ENCODE measurements around the gene RYR3.
"Not testable (repeated sequence)": the region's sequence is repeated elsewhere in the genome, so short reads cannot be mapped to it uniquely, and the experiment has no call there.

Gene RYR3

DNA sequence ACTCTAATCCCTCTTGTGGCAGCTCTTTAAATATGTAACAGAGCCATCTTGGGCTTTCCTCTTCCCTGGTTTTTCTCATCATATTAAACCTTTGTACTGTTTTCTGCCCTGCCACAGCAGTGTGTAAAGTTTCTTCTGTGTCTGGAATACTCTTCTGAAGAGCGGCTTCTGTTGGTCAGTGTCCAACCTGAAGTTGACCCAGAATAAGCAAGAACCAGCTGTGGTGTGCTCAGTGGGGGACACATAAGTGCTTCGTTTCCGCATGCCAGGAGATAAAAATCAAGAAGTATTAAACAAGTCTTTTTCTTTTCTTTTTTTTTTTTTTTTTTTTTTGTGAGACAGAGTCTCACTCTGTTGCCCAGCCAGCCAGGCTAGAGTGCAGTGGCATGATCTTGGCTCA is 484.3 kb downstream of the RYR3 start:
- no peak for DNase-seq

DNA sequence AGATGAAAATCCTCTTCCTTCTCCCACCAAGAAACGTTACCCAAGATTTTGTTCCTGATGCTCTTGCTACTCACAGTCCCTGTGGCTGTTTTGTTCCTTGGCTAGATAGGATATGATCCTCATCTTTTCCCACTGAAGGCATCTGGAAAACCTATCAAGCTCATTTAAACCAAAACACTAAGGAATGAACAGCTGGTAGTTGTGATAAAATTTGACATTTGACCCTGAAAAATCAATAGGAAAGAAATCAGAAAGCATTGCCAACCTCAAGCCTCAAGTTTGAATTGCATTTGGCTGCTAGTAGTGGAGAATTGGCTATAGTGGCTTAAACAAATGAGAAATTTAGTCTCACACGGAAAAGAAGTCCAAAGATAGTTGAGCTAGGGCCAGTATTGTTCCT is 486.9 kb downstream of the RYR3 start:
- no peak for DNase-seq

DNA sequence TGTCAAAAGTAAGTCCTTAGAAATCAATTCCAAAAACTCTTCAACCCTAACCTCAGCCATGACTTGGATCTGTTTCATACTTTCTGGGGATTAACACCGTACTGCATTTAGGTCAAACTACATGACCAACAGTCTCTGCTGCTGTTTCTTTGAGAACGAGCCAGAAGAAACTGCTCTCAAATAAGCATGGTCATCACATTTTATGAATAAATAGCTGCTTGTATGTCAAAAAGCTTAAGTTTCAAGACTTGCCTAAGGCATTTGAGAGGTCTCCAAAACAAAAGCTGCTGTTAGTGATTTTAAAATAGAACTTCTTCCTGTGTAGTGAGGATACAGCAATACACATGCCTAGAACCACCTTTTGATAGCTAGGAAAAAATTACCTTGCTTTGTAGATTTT is 491.2 kb downstream of the RYR3 start:
- DNase-seq: no peak

DNA sequence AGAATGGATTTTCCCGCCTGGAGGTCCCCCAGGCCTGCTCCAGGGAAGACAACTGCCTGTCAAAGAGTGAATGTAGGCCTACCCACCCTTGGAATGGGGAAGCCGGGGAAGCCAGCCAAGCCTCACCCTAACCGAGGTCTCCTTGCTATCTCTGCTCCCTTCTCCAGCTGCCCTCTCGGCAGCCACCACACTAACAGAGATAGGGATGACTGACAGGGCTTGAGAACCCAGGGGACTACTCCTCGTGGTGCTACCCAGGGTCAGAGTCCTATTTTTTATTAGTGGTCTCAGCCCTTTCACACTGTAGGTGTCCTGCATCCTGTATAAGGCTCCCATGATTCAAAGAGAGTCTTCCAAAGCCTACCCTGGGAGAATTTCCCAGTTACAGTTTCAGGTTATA is 496.9 kb downstream of the RYR3 start:
- no peak for DNase-seq

GRCh38 chr15:33808720-33809457 is 498.1 kb downstream of the RYR3 start:
- DNase-seq: no peak

- no peak for DNase-seq
Observed at GRCh38 chr15:33810073-33810595, 499.4 kb downstream of the RYR3 start.

DNA sequence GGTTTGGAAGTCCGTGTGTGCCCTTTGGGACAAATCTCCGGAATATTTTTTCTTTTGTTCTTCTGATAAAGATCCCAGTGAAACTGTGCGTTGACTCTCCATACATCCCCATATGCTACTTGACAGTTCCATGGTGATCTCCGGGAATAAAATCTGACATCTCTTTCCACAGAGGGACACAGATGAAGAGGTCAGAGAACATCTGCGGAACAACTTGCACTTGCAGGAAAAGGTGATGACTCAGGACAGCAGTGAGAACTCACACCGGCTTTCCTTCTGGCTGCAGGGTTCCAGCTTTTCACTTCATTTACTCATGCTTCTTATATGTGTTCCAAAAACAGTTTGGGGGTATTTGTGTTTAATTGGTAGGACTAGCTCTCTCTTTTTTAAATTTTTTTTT is 500.0 kb downstream of the RYR3 start:
- DNase-seq: no peak

DNA sequence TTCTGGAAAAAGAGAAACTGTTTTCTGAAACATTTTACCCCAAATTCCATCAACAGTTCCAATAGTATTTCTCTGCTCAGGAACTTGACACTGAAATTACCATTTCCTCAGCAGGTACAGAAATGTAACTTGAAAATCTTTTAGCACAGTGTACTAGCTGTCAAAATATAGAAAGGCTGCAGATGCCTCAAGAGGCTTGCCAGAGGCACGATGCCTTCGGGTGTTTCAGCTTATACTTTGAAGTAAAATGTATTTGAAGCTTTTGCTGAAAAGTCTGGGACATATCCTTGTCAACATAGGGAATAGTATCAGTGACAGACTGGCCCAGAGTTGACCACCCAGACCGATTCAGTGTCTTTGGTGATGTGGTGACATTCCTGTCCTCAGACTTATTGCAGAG is 503.1 kb downstream of the RYR3 start:
- no peak for DNase-seq

DNA sequence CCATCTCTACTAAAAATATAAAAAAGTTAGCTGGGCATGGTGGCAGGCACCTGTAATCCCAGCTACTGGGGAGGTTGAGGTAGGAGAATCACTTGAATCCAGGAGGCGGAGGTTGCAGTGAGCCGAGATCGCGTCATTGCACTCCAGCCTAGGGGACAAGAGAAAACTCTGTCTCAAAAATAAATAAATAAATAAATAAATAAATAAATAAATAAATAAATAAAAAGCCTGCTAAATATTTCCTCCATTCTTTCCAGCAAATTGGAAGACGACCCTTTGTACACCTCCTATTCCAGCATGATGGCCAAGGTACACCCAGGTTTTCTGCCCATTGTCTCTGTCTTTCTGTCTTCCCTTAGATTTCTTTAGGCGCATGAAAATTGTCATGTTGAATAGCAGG is 508.7 kb downstream of the RYR3 start:
- not testable (repeated sequence) for DNase-seq

- no peak for DNase-seq
Observed at GRCh38 chr15:33822479-33822878, 511.7 kb downstream of the RYR3 start.

- DNase-seq: no peak
Observed at GRCh38 chr15:33823119-33823518, 512.4 kb downstream of the RYR3 start.

DNA sequence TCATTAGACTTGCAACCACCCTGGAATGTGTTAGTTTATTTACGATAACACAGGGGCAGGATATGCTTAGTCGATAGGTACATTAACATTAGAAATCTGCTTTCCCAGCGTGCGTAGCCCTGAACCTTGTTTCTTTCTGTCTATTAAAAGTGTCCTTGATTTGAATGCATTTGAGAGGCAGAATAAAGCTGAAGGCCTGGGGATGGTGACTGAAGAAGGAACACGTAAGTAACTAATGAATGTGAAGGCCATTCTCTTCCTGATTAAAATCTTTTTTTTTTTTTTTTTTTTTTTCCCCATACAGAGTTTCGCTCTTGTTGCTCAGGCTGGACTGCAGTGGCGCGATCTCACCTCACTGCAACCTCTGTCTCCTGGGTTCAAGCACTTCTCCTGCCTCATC is 514.7 kb downstream of the RYR3 start:
- DNase-seq: no peak

GRCh38 chr15:33826201-33826600 is 515.4 kb downstream of the RYR3 start:
- DNase-seq: no peak

- no peak for DNase-seq
Observed at GRCh38 chr15:33830351-33830750, 519.6 kb downstream of the RYR3 start.

DNA sequence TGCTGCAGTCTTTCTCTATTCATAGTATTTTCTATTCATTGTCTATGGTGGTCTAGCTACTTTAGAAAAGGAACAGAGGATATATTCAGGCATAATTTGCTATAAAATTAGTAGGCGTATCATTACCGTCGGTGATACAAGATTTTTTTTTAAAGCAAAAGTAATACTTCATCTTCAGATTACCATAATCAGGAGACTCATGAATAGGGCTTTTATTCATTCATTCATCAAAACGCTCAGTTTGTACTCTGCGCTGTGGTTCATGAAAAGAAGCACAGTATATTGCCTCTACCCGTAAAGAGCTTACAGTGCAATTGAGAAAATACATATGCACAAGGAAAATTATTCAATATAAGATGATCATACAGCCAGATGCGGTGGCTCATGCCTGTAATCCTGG is 520.9 kb downstream of the RYR3 start:
- DNase-seq: no peak

DNA sequence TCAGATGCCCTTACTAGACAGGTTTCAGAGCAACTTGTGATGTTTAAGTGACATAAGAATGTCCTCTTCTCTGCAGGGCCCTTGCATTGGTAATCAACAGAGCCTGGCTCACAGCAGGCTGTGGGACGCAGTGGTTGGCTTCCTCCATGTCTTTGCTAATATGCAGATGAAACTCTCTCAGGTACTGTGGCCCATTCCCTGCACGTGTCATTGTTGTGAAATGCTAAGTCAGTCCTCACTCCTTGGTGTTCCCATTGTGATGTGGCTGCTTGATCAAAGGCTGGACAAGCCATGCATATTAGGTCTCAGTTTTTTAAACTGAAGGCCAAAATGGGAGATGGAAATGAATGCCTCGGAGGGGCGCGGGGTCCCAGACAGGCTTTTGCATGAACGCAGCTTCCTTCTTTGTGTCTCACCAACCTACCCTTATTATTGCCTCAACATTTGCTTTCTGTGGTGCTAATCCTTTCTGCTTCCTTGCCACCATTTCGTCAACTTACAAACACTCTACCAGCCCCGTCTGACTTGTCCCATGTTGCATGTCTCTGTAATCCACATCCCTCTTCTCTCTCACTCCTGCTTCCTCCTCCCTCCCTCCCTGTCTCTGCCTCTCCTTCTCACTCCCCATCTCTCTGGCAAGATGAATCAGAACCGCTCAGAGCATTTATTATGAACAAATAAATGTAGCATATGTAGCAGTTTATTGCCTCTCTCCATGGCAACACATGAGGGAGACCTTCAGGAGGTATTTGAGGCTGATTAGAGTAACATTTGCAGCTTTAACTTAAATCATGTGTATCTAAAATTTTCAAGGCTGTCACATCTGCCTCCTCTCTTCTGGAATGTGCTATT is 524.4 kb downstream of the RYR3 start:
- no peak for DNase-seq

GRCh38 chr15:33837294-33837693 is 526.5 kb downstream of the RYR3 start:
- no peak for DNase-seq

DNA sequence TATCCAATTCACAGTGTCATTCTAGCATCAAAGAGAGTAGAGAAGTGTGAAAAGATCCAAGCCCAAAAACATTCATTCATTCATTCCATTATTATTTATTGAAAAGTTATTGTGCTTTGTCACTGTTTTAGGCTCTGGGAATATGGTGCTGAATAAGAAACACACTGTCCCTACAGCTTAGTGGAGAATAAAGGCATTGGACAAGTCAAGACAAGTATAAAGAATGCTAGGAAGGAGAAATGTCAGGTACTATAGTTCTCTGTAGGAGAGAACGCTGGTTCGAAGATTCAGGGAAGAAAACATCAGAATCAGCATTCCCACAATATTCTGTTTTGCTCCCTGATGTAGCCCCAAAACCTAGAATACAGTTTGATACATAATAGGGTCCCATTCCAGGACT is 528.8 kb downstream of the RYR3 start:
- DNase-seq: no peak

- no peak for DNase-seq
Observed at GRCh38 chr15:33840615-33841014, 529.8 kb downstream of the RYR3 start.

GRCh38 chr15:33844186-33844585 is 533.4 kb downstream of the RYR3 start:
- no peak for DNase-seq

- DNase-seq: no peak
Observed at GRCh38 chr15:33844597-33844996, 533.8 kb downstream of the RYR3 start.

DNA sequence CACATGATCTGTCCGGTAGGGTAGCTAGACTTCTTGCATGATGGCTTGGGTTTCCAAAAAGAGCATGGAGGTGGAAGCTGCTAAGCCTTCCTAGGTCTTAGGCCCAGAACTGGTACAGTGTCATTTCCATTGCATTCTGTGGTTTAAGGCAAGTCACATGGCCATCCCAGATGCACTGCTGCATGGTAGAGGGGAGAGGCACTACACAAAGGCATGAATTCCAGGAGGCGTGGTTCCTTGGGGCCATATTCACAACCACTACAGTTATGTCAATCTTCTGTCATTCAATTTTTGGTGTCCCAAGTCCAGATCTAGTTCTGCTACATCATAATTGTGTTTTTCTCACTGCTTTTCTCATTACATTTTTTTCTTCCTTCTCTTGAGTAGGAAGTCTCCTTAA is 535.4 kb downstream of the RYR3 start:
- no peak for DNase-seq

DNA sequence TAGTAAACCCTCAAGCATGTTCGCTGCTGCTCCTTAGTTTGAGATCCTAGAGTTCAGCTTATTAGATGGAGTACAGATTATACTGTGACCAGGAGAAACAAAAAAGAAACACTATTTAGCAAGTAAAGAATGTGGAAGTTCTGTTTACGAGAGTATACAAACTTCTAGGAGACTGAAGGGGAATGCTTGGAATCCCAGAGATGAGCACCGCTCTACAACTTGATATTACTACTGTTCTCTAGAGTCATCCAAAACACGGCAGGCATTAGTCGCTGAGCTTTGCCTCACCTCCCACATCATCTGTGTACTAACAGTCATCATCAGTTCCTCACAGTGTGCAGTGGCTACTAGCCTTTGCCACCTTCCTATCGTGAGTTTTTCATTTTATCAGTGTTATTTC is 536.1 kb downstream of the RYR3 start:
- no peak for DNase-seq

DNA sequence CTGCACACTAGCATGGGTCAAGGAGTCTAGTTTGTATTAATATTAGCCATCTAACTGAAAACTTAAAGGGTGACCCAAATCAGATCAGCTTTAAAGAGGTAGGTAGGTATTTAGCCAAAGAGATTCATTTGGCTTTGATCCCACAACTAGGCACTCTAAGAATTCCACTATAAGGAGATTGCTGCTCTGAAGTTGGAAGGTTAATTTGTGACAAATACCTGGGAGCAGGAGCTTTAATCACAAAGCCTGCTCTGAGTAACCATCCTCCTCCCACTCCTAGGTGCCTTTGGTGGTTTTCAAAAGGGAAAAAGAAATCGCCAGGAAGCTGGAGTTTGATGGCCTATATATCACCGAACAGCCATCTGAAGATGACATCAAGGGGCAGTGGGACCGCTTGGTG is 537.2 kb downstream of the RYR3 start:
- no peak for DNase-seq
